ENCODE results near the gene RPS6KA1. TPM values are rescaled to one million over a fixed set of nuclear protein-coding genes. Genes with fewer than 3 reads are reported as not detected.
"Not testable (repeated sequence)": the region's sequence is repeated elsewhere in the genome, so short reads cannot be mapped to it uniquely, and the experiment has no call there.

Gene RPS6KA1
- total RNA-seq, 1 donor from 2014 or later = 61.3 TPM

DNA sequence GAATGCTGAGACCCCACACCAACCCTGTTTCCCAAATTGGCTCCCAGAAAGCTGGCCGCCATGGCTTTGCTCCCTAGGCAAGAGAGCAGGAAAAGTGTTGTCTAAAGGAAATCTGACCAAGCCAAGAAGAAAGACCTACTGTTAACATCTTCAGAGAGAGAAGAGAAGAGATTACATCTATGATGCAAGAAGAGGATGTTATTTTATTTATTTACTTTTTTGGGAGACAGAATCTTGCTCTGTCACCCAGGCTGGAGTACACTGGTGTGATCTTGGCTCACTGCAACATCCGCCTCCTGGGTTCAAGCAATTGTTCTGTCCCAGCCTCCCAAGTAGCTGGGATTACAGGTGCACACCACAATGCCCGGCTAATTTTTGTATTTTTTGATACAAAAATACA, 35.6 kb upstream of the RPS6KA1 start:
- Histone ChIP-seq H3K27me3 (ENCODE audit: control insufficient read depth, insufficient read depth, low read length) (no peaks in the 10 kb centered on the region), H3K36me3 (ENCODE audit: control insufficient read depth, insufficient read depth, low read length) (no peaks in the 10 kb centered on the region), H3K4me3 (ENCODE audit: low read depth, low read length) (no peak overlapping the region)
- DNase-seq (ENCODE audit: low read depth) = no peak
- no peak for FAIRE-seq
- TF ChIP-seq, protein P1, sequence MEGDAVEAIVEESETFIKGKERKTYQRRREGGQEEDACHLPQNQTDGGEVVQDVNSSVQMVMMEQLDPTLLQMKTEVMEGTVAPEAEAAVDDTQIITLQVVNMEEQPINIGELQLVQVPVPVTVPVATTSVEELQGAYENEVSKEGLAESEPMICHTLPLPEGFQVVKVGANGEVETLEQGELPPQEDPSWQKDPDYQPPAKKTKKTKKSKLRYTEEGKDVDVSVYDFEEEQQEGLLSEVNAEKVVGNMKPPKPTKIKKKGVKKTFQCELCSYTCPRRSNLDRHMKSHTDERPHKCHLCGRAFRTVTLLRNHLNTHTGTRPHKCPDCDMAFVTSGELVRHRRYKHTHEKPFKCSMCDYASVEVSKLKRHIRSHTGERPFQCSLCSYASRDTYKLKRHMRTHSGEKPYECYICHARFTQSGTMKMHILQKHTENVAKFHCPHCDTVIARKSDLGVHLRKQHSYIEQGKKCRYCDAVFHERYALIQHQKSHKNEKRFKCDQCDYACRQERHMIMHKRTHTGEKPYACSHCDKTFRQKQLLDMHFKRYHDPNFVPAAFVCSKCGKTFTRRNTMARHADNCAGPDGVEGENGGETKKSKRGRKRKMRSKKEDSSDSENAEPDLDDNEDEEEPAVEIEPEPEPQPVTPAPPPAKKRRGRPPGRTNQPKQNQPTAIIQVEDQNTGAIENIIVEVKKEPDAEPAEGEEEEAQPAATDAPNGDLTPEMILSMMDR (IDR thresholded peaks at IDR 0.05; ENCODE audit: insufficient read depth, low read length, severe bottlenecking) = no peak

DNA sequence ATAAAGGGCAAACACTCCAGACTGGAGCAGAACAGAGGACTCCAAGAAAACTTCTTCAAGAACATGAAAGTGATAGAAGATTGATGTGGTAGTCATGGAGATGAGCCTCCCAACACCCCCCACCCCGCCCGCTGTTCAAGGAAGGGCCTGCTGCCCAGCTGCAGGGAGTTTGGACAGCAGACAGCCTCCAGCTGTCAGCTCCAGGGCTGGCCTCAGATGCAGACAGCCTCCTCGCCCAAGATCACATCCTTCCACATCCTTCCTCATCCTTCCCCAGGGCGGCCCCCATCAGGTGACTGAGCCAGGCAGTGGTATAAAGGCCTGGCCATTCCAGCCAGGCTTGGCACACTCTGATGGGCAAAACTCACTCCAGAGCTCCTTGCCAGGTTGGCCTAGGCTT, 32.7 kb upstream of the RPS6KA1 start:
- no peaks in the 10 kb centered on the region for H3K36me3 ChIP-seq (ENCODE audit: control insufficient read depth, insufficient read depth, low read length)
- no peak for DNase-seq (ENCODE audit: low read depth)
- TF ChIP-seq, protein P1 (IDR thresholded peaks at IDR 0.05; ENCODE audit: insufficient read depth, low read length, severe bottlenecking) = no peak
- no peaks in the 10 kb centered on the region for H3K27me3 ChIP-seq (ENCODE audit: control insufficient read depth, insufficient read depth, low read length)
- FAIRE-seq = no peak
- no peak overlapping the region for H3K4me3 ChIP-seq (ENCODE audit: low read depth, low read length)

DNA sequence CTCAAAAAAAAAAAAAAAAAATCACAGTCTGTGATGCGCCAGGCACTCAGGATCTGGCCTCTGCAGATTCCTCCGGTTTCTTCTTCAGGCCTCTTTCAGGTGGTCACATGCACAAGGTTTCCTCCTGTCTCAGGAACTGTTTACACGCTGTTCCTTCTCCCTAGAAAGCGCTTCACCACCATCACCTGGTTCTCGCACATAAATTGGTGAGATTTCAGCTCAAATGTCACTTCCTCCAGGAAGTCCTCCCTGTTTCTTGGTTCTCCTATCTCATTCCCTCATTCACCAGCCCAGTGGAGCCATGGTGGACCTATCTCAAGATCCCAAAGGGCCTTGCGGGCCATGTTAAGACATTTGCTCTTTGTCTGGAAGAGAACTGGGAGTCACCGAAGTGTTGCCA, 30.7 kb upstream of the RPS6KA1 start:
- H3K27me3 ChIP-seq (ENCODE audit: control insufficient read depth, insufficient read depth, low read length) = no peaks in the 10 kb centered on the region
- DNase-seq (ENCODE audit: low read depth) (no peak), FAIRE-seq (peak; percentile 40)
- H3K36me3 ChIP-seq (ENCODE audit: control insufficient read depth, insufficient read depth, low read length) = no peaks in the 10 kb centered on the region
- TF ChIP-seq, protein P1 (IDR thresholded peaks at IDR 0.05; ENCODE audit: insufficient read depth, low read length, severe bottlenecking) = no peak
- H3K4me3 ChIP-seq (ENCODE audit: low read depth, low read length) = no peak overlapping the region

DNA sequence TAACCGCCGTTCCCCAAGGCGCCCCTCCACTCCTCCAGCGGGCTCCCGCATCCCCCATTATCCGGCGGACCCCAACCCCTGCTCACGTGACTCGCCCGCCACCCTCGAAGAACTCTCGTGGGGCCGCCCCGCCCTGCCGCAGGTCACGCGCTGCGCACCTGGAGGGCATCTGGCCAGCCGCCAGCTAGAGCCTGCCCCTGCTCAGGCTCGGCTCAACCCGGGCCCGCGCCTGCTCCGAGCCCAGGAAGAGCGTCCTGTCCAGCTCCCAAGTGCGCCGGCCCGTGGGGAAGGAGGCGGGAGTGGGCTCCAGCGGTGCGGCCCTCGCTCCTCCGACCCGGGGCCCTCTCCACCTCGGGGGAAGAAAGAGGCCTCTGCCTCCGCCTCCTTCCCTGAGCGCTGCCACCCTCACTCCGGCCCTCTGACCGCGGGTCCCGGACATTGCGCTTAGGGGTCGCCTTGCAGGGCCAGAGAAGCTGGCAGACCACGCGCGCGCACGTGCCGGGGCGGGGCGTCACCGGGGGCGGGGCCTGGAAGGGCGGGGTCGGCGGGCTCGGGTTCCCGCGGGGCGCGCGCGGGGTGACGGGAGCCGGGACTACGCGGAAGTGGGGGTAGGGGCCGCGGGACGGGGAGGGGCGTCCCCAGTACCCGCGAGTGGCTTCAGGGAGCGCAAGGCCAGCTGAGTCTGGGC, 28.9 kb upstream of the RPS6KA1 start:
- Histone ChIP-seq H3K36me3 (ENCODE audit: control insufficient read depth, insufficient read depth, low read length) (no peaks in the 10 kb centered on the region), H3K27me3 (ENCODE audit: control insufficient read depth, insufficient read depth, low read length) (no peaks in the 10 kb centered on the region), H3K4me3 (ENCODE audit: low read depth, low read length) (peak overlapping the region; percentile 66)
- FAIRE-seq = no peak
- TF ChIP-seq, protein P1 (IDR thresholded peaks at IDR 0.05; ENCODE audit: insufficient read depth, low read length, severe bottlenecking) = no peak
- peak; percentile 42 for DNase-seq (ENCODE audit: low read depth)

DNA sequence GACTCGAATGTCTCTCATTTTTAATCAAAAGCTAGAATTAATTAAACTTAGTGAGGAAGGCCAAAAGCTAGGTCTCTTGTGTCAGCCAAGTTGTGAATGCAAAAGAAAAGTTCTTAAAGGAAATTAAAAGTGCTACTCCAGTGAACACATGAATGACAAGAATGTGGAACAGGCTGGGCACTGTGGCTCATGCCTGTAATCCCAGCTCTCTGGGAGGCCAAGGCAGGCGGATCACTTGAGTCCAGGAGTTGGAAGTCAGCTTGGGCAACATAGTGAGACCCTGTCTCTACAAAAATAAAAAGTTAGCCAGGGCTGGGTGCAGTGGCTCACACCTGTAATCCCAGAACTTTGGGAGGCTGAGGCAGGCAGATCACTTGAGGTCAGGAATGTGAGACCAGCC, 18.9 kb upstream of the RPS6KA1 start:
- DNase-seq (ENCODE audit: low read depth); H3K36me3 ChIP-seq (ENCODE audit: control insufficient read depth, insufficient read depth, low read length); FAIRE-seq; H3K27me3 ChIP-seq (ENCODE audit: control insufficient read depth, insufficient read depth, low read length); H3K4me3 ChIP-seq (ENCODE audit: low read depth, low read length): not testable (repeated sequence)

DNA sequence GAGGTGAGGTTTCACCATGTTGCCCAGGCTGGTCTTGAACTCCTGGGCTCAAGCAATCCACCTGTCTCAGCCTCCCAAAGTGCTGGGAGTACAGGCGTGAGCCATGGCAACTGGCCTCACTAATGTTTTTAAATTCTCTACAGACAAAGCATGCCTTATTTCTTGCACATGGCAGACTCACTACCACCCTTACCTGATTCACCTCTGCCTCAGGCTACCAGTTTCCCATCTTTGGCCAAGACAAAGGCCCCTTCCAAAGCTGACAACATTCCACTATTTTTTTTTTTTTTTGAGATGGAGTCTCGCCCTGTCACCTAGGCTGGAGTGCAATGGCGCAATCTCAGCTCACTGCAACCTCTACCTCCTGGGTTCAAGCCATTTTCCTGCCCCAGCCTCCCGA, 13.7 kb upstream of the RPS6KA1 start:
- H3K27me3 ChIP-seq (ENCODE audit: control insufficient read depth, insufficient read depth, low read length); FAIRE-seq; H3K36me3 ChIP-seq (ENCODE audit: control insufficient read depth, insufficient read depth, low read length); H3K4me3 ChIP-seq (ENCODE audit: low read depth, low read length): not testable (repeated sequence)
- DNase-seq (ENCODE audit: low read depth) = peak; percentile 40

All from bronchial epithelial cell (primary cell).